GM19043 (cell line): ENCODE results near the gene SLC25A5.
"Not testable (repeated sequence)": the region's sequence is repeated elsewhere in the genome, so short reads cannot be mapped to it uniquely, and the experiment has no call there.

Source experiments
- ATAC-seq: cut with Tn5 transposase; IDR thresholded peaks from one replicate; pipeline ENCODE4 v1.9.1; 2021; ENCODE audit warnings: low read depth; ENCODE audit not compliant: unreplicated experiment

Gene SLC25A5

DNA sequence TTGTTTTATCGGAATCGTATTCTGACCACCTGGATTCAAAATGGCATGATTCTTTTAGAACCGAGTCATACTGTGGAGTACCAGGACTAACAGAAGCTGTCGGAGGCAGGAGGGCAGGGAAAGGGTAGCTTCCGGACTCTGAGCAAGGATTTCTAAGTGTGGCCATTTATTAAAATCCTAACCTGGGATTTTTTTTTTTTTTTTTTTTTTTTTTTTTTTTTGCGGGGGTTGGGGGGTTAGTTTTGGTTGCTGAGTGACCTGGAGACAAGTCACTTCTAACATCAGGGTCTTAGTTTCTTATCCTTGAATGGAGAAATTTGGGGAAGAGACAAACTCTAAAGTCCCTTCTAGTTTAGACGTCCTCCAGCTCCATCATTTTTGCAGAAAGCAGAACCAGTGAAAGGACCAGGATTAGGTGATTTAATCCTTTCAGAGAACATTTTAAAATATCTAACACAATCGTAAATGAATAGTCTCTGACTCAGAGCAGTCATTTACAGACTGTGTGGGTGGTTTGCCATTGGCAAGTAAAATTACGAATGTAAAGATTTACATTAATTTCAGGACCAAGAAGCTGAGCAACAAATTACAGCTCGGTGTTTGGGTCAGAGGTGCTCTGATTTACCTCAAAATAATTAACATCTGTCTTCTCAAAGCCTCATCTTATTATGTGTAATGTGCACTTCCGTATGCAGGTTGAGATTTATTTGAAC is 7.3 kb downstream of the SLC25A5 start:
- no peak for ATAC-seq

DNA sequence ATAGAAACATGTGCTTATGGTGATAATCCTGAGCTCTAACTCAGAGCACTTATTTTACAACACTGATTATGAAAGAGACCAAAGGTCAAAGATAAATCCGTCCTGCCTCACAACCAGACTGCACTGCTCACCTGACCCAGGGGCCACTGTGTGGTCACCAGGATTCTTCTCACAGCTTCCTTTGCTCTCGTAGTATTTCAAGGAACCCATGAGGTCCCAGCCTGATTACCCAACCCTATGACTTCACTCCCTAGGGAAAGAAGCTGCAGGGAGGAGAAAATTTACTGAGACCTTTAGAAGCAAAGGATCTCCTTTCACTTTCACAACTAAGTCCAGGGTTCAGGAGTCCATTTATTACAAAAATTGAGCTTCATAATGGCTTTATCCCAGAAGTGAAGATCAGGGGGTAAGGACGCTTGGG is 9.6 kb downstream of the SLC25A5 start:
- no peak for ATAC-seq

DNA sequence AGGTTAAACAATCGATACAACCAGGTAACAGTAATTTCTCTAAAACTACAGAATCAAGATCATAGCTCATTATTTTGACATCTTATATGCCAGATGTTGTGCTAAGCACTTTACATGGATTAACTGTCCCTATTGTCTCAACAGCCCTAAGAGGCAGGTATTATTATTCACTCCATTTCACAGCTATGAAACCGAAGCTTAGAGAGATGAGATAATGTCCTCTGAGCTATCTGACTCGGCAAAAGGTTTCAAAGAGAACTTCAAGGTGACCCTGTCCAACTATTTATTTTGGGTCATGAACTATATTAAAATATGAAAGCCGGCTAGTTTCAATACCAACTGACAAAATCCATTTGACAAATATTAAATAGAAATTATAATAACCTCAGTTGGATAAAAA is 10.3 kb downstream of the SLC25A5 start:
- no peak for ATAC-seq

DNA sequence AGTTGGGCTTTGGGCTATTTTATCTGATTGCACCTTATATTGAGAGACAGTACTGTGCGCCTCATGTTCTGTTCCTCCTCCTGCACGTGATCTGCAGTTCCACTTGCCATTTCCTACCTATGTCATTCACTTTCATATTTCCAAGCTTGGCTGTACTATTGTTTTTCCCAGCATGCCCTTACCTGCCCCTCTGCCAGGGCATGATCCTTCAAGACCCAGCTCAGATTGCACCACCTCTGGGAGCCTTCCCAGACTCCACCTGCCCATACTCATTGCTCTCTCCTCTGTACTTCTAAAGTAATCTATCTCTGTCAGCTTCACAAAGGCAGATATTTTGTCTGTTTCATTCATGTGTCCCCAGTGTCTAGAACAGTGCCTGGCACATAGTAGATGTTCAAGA is 11.6 kb downstream of the SLC25A5 start:
- ATAC-seq: no peak

GRCh38 chrX:119481323-119481801 is 13.1 kb downstream of the SLC25A5 start:
- ATAC-seq: no peak

DNA sequence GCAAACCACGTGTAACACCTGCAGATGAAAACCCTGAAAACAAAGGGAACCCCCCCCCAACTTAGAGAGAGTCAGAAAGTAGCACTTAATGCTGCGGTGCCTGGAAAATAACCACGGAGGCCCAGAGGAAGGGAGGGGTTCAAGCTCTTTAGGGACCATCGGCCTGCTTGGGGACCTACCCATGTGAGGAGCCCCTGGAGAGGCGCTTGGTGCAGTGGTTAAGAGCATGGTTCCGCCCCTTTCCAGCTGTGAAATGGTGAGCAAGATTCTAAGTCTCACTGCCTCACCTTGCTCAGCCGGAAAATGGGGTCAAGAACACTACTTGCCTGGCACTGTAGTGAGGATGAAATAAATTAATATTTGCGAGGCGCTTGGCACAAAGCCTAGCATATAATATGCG is 13.8 kb downstream of the SLC25A5 start:
- ATAC-seq: no peak

GRCh38 chrX:119482481-119483480 is 14.5 kb downstream of the SLC25A5 start:
- ATAC-seq: peak; percentile 82

GRCh38 chrX:119486745-119487144 is 18.5 kb downstream of the SLC25A5 start:
- no peak for ATAC-seq

DNA sequence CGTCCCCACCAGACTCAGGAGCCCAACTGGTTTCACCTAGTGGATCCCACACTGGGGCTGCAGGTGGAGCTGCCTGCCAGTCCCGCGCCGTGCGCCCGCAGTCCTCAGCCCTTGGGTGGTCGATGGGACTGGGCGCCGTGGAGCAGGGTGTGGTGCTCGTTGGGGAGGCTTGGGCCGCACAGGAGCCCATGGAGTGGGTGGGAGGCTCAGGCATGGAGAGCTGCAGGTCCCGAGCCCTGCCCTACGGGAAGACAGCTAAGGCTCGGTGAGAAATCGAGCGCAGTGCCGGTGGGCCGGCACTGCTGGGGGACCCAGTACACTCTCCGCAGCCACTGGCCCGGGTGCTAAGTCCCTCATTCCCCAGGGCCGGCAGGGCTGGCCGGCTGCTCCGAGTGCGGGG is 19.5 kb downstream of the SLC25A5 start:
- ATAC-seq: not testable (repeated sequence)

DNA sequence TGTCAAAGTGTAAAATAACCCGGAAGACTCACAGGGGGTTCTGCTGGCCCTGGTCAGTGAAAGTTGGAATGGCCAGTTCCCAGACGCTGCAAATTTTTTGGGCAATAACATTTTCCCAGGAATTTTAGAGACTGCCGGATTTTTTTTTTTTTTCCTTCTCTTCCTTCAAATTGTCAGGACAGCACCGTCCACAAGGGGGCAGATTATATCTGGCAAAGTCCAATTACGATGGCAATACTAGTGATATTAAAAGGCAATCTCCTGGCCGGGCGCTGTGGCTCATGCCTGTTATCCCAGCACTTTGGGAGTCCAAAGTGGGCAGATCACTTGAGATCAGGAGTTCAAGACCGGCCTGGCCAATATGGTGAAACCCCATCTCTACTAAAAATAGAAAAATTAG is 20.5 kb downstream of the SLC25A5 start:
- ATAC-seq: no peak

DNA sequence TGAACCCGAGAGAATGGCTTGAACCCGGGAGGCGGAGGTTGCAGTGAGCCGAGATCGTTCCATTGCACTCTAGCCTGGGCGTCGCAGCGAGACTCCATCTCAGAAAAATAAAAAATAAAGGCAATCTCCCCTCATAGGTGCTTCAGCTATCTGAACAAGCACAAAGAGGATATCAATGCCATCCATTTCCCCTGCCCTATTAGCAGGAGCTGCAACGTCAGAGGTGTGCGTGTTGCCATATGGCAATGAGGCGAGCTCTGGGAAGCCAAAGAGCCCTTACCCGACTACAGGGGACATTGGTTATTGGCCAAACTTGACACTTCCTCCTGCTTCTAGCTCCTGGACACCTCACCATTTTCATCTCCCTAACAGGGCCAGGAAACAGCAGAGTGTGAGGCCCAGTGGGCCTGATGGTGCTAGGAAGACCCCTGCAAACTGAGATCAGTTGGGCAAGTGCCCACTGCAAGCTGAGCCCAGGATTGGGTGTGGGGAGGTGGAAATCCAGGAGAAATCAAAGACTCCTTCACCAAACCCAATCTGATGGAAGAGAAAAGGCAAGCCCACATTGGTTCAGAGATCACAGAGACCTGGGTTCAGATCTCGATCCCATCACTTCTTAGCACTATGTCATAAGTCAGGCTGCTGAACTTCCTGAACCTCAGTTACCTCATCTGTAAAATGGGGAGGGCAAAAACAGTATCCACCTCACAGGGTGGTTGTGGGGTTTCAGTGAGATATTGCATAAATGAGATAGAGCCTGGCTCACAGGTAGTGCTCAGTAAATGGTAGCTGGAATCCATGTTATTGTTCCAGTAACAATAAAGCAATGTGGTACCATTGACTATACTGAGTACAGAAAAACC is 21.2 kb downstream of the SLC25A5 start:
- ATAC-seq: no peak

- ATAC-seq: no peak
These were observed 24.2 kb downstream of the SLC25A5 start for GRCh38 chrX:119492463-119492862.

GRCh38 chrX:119493851-119494495 is 25.7 kb downstream of the SLC25A5 start:
- not testable (repeated sequence) for ATAC-seq

- ATAC-seq: no peak
These were observed 27.8 kb downstream of the SLC25A5 start for GRCh38 chrX:119495734-119496726.

DNA sequence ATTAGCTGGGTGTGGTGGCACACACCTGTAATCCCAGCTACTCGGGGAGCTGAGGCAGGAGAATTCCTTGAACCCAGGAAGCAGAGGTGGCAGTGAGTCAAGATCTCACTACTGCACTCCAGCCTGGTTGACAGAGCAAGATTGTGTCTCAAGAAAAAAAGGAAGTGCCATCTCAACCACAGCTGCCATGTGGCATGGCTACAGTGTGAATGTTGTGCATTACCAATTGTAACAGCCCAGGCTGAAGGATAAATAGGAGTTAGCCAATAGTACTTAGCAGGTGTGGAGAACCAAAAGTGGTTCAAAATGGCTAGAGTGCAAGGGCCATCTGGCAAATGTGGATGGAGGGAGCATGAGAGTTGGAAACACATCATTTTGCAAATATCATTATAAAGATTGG is 28.9 kb downstream of the SLC25A5 start:
- no peak for ATAC-seq

GRCh38 chrX:119500061-119500800 is 32.0 kb downstream of the SLC25A5 start:
- ATAC-seq: no peak

GRCh38 chrX:119501511-119502148 is 33.4 kb downstream of the SLC25A5 start:
- no peak for ATAC-seq
